ENCODE measurements around the gene IL1R1. TPM values are rescaled to one million over a fixed set of nuclear protein-coding genes. Genes with fewer than 3 reads are reported as not detected.
"Not testable (repeated sequence)": the region's sequence is repeated elsewhere in the genome, so short reads cannot be mapped to it uniquely, and the experiment has no call there.

Gene IL1R1
- total and polyA plus RNA-seq, 2 donors (not counting 1 experiment from before 2014, with no cell fraction given), result 110 to 232 TPM

GRCh38 chr2:102122909-102123308 is 19.6 kb upstream of the IL1R1 start:
- H3K9me3 ChIP-seq (ENCODE audit: control insufficient read depth, insufficient read depth, low read depth, low read length), result no peaks in the 10 kb centered on the region
- TF ChIP-seq, protein P1, sequence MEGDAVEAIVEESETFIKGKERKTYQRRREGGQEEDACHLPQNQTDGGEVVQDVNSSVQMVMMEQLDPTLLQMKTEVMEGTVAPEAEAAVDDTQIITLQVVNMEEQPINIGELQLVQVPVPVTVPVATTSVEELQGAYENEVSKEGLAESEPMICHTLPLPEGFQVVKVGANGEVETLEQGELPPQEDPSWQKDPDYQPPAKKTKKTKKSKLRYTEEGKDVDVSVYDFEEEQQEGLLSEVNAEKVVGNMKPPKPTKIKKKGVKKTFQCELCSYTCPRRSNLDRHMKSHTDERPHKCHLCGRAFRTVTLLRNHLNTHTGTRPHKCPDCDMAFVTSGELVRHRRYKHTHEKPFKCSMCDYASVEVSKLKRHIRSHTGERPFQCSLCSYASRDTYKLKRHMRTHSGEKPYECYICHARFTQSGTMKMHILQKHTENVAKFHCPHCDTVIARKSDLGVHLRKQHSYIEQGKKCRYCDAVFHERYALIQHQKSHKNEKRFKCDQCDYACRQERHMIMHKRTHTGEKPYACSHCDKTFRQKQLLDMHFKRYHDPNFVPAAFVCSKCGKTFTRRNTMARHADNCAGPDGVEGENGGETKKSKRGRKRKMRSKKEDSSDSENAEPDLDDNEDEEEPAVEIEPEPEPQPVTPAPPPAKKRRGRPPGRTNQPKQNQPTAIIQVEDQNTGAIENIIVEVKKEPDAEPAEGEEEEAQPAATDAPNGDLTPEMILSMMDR (conservative IDR thresholded peaks at IDR 0.05 in 1 of 2, IDR thresholded peaks at IDR 0.05 in 1 of 2; ENCODE audit: low read depth in 1 of 2, low read length in 2 of 2), result no peak
- H3K79me2 ChIP-seq (ENCODE audit: control insufficient read depth, insufficient read depth, low read length), result no peaks in the 10 kb centered on the region
- no peak overlapping the region for H3K9ac ChIP-seq (ENCODE audit: insufficient read depth, low read length)
- peaks cover 13% of the 10 kb centered on the region for H3K4me1 ChIP-seq (ENCODE audit: control insufficient read depth, extremely low read depth, insufficient read depth, low read length)
- no peaks in the 10 kb centered on the region for H4K20me1 ChIP-seq (ENCODE audit: control insufficient read depth, extremely low read depth, insufficient read depth, low read length)
- no peaks in the 10 kb centered on the region for H3K36me3 ChIP-seq (ENCODE audit: control insufficient read depth, insufficient read depth, low read length)
- no peak overlapping the region for H3K4me2 ChIP-seq (ENCODE audit: extremely low read depth, insufficient read depth, low read length)
- no peak overlapping the region for H2AFZ ChIP-seq (ENCODE audit: low read length)
- no peak for DNase-seq (ENCODE audit: low read depth in 2 of 2)
- no peak overlapping the region for H3K4me3 ChIP-seq (replicated peaks in 1 of 4; ENCODE audit: control extremely low read depth in 1 of 4, insufficient read depth in 1 of 4, low read depth in 3 of 4, low read length in 4 of 4)
- H3K27me3 ChIP-seq (ENCODE audit: control insufficient read depth, insufficient read depth, low read length), result no peaks in the 10 kb centered on the region
- H3K27ac ChIP-seq (ENCODE audit: insufficient read depth, low read length), result peak overlapping the region; percentile 68

- peaks cover 19% of the 10 kb centered on the region for H3K4me1 ChIP-seq (ENCODE audit: control insufficient read depth, extremely low read depth, insufficient read depth, low read length)
- H3K36me3 ChIP-seq (ENCODE audit: control insufficient read depth, insufficient read depth, low read length); H3K27me3 ChIP-seq (ENCODE audit: control insufficient read depth, insufficient read depth, low read length); DNase-seq (ENCODE audit: low read depth in 2 of 2); H3K27ac ChIP-seq (ENCODE audit: insufficient read depth, low read length); H4K20me1 ChIP-seq (ENCODE audit: control insufficient read depth, extremely low read depth, insufficient read depth, low read length); H3K4me3 ChIP-seq (replicated peaks in 1 of 4; ENCODE audit: control extremely low read depth in 1 of 4, insufficient read depth in 1 of 4, low read depth in 3 of 4, low read length in 4 of 4); H3K9ac ChIP-seq (ENCODE audit: insufficient read depth, low read length); H3K79me2 ChIP-seq (ENCODE audit: control insufficient read depth, insufficient read depth, low read length); H3K9me3 ChIP-seq (ENCODE audit: control insufficient read depth, insufficient read depth, low read depth, low read length); H3K4me2 ChIP-seq (ENCODE audit: extremely low read depth, insufficient read depth, low read length); H2AFZ ChIP-seq (ENCODE audit: low read length): not testable (repeated sequence)
These were observed 18.1 kb upstream of the IL1R1 start for GRCh38 chr2:102124421-102124820.

DNA sequence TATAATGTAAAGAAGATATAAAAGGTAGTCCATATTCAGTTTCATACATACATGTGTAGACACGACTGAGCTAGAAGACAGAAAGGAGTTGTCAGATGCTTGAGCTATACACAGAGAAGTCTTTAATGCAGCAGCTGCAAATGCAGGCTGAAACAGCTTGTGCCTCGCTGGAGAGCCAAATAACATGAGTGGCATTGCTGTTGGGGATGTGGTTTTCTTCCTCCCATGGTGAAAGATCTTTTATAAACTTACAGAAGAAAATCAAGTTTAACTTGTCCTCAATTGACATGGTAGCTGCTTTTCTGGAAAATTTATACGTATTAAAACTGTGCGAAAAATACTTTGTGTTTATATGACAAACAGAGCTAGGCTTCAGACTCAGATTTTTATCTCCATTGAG is 16.4 kb upstream of the IL1R1 start:
- H3K4me3 ChIP-seq (replicated peaks in 1 of 4; ENCODE audit: control extremely low read depth in 1 of 4, insufficient read depth in 1 of 4, low read depth in 3 of 4, low read length in 4 of 4), result no peak overlapping the region
- no peak overlapping the region for H3K27ac ChIP-seq (ENCODE audit: insufficient read depth, low read length)
- no peaks in the 10 kb centered on the region for H3K79me2 ChIP-seq (ENCODE audit: control insufficient read depth, insufficient read depth, low read length)
- no peaks in the 10 kb centered on the region for H4K20me1 ChIP-seq (ENCODE audit: control insufficient read depth, extremely low read depth, insufficient read depth, low read length)
- no peak overlapping the region for H2AFZ ChIP-seq (ENCODE audit: low read length)
- H3K9me3 ChIP-seq (ENCODE audit: control insufficient read depth, insufficient read depth, low read depth, low read length), result no peaks in the 10 kb centered on the region
- no peaks in the 10 kb centered on the region for H3K36me3 ChIP-seq (ENCODE audit: control insufficient read depth, insufficient read depth, low read length)
- no peak overlapping the region for H3K4me2 ChIP-seq (ENCODE audit: extremely low read depth, insufficient read depth, low read length)
- no peak overlapping the region for H3K9ac ChIP-seq (ENCODE audit: insufficient read depth, low read length)
- TF ChIP-seq, protein P1 (conservative IDR thresholded peaks at IDR 0.05 in 1 of 2, IDR thresholded peaks at IDR 0.05 in 1 of 2; ENCODE audit: low read depth in 1 of 2, low read length in 2 of 2), result no peak
- no peak for TF ChIP-seq EZH2 (IDR thresholded peaks at IDR 0.05; ENCODE audit: low read length, missing control alignments)
- H3K27me3 ChIP-seq (ENCODE audit: control insufficient read depth, insufficient read depth, low read length), result no peaks in the 10 kb centered on the region
- no peak for DNase-seq (ENCODE audit: low read depth in 2 of 2)
- H3K4me1 ChIP-seq (ENCODE audit: control insufficient read depth, extremely low read depth, insufficient read depth, low read length), result peaks cover 19% of the 10 kb centered on the region

Data from fibroblast of lung (primary cell).